Activated naive CD4-positive, alpha-beta T cell (primary cell): ENCODE results near the gene NEU4.
"Not testable (repeated sequence)": the region's sequence is repeated elsewhere in the genome, so short reads cannot be mapped to it uniquely, and the experiment has no call there.

ENCODE experiments used
- DNase-seq, 4 experiments: peaks; one replicate each; lab custom pipeline; 2025; lab: John Stamatoyannopoulos, UW

The NEU4 gene

DNA sequence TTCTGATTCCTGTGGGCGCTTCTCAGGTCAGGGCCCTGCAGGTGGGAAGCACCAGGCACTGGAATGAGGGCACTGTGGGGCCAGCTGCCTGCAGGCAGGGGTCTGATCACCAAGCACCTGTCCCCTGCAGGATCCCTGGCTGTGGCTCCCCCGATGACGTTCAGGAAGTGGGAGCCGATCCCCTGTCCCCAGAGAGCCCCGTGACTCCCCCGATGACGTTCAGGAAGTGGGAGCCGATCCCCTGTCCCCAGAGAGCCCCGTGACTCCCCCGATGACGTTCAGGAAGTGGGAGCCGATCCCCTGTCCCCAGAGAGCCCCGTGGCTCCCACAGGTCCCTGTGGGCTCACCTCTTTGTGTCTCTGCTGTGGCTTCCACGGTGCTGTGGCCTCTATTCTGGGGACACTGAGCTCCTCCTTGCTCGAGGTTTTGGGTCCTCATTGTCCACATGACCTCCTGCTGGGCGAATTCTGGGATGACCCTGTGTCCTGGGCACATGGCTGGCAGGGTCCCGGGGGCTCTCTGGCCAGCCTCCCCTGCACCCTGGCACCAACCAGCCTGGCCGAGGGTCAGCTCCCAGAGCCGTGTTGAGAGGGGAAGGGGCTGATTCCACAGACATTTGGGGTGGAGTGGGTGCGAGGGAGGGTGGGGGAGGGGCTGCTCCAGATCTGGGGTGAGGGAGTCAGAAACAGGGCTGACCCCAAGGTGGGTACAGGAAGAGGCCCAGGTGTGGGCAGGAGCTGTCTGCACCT, 4.8 kb downstream of the NEU4 start:
- DNase-seq: no peak

DNA sequence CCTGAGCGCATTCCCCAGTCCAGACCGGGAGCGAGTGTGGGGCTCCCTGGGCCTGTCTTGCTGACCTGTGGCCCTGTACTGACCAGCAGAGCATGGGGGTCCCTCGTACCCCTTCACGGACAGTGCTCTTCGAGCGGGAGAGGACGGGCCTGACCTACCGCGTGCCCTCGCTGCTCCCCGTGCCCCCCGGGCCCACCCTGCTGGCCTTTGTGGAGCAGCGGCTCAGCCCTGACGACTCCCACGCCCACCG, 5.3 kb downstream of the NEU4 start:
- DNase-seq: no peak

DNA sequence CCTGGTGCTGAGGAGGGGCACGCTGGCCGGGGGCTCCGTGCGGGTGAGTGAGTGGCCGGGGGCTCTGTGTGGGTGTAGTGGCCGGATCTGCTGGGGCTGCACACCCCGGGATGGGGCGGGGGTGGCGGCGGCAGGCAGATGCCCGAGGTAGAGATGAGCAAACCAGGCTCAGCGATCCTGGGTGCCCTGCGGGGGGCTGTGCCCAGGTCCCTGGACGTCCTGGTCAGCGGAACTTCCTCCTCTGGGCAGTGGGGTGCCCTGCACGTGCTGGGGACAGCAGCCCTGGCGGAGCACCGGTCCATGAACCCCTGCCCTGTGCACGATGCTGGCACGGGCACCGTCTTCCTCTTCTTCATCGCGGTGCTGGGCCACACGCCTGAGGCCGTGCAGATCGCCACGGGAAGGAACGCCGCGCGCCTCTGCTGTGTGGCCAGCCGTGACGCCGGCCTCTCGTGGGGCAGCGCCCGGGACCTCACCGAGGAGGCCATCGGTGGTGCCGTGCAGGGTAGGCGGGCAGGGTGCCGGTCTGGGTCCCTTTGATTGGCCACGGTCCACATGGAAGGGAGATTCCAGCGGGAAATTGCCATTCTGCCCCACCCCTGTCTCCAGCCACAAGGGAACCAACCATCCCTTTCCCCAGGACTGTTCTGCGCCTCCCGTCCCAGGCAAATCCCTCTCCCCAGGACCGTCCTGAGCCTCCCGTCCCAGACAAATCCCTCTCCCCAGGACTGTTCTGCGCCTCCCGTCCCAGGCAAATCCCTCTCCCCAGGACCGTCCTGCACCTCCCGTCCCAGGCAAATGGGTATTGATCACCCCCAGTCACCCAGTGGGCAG, 5.9 kb downstream of the NEU4 start:
- DNase-seq: no peak

DNA sequence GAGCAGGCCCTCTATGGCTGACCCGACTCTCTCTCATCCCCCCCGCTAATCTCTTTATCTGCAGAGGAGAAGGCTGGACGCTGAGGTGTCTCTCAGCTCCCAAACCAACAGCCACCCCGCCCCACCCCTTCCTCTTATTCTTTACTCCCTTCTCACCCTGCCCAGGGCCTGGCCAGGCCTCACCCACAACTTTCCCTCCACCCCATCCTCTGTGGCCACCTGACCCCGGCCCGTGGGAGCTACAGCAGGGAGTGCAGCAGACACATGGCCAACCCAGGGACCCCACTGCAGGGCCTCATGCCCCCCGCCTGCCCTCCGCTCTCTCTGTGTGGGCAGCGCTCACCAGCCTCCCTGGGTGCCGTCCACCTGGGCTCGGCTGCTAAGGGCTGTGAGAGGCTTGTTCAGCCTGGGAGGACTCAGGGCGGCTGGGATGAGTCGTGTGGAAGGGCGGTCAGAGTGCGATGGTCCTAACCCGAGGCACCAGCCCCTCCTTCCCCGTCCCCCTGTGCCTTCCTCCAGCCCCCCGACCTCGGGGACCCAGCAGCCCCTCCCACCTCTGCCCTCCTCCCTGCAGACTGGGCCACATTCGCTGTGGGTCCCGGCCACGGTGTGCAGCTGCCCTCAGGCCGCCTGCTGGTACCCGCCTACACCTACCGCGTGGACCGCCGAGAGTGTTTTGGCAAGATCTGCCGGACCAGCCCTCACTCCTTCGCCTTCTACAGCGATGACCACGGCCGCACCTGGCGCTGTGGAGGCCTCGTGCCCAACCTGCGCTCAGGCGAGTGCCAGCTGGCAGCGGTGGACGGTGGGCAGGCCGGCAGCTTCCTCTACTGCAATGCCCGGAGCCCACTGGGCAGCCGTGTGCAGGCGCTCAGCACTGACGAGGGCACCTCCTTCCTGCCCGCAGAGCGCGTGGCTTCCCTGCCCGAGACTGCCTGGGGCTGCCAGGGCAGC, 6.8 kb downstream of the NEU4 start:
- no peak for DNase-seq

DNA sequence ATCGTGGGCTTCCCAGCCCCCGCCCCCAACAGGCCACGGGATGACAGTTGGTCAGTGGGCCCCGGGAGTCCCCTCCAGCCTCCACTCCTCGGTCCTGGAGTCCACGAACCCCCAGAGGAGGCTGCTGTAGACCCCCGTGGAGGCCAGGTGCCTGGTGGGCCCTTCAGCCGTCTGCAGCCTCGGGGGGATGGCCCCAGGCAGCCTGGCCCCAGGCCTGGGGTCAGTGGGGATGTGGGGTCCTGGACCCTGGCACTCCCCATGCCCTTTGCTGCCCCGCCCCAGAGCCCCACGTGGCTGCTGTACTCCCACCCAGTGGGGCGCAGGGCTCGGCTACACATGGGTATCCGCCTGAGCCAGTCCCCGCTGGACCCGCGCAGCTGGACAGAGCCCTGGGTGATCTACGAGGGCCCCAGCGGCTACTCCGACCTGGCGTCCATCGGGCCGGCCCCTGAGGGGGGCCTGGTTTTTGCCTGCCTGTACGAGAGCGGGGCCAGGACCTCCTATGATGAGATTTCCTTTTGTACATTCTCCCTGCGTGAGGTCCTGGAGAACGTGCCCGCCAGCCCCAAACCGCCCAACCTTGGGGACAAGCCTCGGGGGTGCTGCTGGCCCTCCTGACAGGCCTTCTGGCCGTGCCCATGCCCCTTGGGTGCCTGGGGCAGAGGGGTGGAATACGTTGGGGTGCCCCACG, 7.6 kb downstream of the NEU4 start:
- no peak for DNase-seq

DNA sequence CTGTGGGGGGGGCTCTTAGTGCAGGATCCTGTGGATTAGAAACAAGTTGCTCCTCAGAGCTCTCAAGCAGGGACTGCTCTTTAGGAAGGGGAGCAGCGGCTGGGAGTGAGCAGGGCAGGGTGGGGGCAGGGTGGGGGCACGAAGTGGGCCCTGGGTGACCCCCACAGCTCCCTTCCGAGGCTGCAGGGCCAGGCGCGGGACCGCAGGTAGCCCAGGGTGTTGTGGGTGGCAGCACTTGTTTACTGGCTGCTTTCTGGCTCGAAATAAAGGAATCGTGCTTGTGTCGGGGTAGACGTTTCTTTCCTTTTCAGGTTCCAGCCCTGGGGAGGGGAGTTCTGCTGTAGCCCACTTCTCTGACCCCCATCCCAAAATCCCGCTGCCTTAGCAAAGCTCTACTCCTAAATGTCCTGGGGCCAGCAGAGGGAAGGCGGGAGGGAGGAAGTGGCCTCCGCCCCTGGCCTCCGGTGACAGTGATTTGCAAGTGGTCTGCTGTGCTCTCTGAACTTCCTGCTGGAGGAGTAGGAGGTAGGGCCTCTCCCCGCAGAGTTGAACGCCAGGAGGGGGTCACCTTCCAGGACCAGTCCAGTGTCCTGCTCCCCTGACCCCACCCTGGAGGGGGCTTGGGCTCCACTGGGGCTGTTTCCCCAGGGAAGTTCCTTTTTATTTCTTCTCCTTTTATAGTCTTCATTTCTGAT, 8.3 kb downstream of the NEU4 start:
- DNase-seq: no peak

DNA sequence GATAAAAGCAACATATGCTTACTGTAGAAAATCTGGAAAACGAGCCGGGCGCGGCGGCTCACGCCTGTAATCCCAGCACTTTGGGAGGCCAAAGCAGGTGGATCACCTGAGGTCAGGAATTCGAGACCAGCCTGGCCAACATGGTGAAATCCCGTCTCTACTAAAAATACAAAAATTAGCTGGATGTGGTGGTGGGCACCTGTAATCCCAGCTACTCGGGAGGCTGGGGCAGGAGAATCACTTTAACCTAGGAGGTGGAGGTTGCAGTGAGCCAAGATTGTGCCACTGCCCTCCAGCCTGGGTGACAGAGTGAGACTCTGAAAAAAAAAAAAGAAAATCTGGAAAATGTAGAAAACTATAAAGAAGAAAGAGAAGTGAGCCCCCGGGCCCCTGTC, 8.8 kb downstream of the NEU4 start:
- DNase-seq: not testable (repeated sequence)

DNA sequence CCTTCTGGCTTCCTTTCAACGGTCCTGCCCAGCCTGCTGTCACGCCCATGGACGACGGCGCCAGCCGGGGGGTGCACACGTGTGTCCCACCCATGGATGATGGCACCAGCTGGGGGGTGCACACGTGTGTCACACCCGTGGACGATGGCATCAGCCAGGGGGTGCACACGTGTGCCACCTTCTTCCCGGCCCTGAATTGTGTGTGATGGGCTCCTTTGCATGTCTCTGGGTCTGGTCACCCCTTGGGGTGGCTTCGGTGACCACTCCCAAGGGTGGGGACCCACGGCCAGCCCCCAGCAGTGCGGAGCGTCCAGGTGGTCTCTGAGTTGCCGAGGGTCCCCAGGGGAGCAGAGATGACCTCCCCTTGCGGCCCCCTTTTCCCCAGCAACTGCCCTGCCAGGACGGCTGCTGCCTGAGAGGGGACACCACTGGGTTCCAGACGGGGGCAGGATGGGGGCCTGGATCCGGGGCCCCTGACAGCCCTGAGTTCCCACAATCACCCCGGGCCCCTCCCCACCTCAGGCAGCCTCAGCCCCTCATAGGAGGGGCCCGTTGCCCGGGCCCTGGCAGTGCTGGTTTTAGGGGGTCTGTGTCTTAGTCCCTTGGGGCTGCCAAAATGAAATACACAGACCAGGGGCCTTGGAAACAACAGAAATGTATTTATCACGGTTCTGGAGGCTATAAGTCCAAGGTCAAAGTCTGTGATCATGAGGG, 9.4 kb downstream of the NEU4 start:
- no peak for DNase-seq

DNA sequence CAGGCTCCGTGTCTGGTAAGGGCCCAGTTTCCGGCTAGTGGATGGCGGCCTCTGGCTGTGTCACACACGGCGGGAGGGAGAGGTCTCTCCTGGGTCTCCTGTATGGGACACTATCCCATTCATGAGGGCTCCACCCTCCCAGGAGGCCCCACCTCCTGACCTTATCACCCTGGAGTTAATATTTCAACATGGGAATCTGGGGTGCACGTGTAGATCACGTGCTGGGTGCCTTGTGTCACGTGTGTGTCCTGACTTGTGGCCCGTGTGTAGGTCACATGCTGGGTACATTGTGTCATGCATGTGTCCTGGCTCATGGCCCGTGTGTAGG, 9.9 kb downstream of the NEU4 start:
- no peak for DNase-seq

DNA sequence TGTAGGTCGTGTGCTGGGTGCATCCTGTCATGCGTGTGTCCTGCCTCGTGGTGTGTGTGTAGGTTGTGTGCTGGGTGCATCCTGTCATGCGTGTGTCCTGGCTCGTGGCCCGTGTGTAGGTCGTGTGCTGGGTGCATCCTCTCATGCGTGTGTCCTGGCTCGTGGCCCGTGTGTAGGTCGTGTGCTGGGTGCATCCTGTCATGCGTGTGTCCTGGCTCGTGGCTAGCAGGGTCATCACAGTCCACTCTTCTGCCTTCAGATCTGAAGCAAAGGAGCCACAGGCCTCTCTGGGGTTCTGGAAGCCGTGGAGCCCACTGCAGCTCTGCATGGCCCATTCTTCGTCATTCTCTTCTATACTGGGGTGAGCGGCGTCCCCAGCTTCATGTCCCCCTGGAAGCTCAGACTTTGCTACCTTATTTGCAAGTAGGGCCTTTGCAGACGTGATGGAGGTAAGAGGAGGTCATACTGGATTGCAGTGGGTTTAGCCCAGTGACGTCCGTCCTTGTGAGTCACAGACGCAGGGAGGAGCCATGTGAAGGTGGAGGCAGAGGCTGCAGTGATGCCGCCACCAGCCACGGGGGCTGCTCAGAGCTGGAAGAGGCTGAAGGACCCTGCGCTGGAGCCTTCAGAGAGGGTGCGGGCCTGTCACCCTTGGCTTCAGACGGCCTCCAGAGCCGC, 11.1 kb downstream of the NEU4 start:
- DNase-seq: not testable (repeated sequence)

DNA sequence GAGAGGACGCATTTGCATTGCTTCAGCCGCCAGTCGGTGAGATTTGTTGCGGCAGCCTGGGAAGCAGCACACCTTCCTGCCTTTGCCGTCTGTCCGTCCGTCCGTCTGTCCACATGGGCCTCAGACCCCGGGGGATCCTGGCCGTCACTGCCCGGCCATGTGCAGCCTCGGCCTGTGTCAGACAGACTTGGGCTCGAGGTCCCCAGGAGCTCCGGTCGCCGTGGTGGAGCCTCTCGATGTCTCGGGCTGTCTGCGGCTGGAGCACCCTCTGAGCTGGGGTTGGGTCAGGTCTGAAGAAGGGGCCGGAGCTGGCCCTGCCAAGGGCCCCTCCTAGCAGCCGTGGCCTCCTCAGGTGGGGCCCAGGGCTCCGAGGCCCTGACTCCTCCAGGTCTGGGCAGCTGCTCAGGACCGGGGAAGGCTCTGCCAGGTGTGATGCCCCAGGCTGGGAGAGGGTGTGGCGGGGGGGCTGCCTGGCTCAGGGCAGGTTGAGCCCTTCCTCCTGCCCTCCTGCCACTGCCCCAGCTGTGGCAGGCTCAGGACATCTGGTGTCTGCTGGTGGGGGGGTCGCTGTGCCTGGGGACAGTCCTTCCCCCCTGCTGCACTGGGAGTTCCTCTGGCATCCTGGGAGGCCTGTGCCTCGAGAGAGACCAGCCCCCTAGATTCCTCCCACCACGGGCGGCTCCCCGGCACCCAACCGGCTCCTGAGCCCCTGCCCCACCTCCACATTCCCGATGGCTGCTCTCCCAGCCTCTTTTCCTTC, 11.8 kb downstream of the NEU4 start:
- no peak for DNase-seq

DNA sequence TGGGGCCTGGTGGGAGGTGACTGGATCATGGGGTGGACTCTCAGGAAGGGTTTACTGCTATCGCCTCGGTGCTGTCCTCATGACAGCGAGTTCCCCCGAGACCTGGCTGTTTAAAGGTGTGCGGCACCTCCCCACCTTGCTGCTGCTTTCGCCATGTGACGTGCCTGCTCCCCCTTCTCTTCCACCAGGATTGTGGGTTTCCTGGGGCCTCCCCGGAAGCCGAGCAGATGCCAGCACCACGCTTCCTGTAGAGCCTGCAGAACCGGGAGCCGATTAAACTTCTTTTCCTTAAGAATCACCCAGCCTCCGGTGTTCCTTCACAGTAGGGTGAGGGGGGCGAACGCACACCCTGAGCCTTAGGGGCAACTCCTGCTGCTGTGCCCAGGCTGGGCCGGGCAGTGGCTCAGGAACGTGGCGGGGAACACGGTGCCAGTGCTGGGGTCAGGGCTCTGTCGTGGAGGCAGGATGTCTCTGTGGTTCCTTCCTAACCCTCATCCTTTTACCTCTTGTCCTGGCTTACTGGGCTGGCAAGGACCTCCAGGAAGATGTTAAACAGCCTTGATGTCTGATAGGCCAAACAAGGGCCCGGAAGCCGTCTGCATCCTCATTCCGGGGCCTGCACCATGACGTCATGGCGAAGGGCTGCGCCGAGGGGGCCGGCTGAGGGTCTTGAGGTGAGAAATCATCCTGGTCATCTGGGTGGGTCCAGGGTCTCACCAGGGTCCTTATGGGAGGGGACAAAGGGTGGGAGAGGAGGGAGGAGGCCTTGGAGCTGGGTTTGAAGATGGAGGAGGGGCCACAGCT, 12.7 kb downstream of the NEU4 start:
- no peak for DNase-seq

DNA sequence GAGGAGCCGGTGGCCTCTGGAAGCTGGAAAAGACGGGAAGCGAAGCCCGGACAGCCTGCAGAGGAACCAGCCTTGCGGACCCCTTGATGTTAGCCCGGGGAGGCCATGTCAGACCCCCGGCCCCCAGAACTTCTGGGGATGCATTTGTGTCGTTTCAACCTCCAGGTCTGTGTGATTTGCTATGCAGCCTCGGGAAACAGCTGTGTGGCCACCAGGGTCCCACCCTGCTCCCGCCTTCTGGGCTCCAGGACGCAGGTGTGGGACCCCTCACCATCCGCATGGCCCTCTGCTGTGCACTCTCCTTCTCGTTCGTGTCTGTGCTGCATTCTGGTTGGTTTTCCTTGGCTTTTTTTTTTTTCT, 13.3 kb downstream of the NEU4 start:
- DNase-seq: no peak

DNA sequence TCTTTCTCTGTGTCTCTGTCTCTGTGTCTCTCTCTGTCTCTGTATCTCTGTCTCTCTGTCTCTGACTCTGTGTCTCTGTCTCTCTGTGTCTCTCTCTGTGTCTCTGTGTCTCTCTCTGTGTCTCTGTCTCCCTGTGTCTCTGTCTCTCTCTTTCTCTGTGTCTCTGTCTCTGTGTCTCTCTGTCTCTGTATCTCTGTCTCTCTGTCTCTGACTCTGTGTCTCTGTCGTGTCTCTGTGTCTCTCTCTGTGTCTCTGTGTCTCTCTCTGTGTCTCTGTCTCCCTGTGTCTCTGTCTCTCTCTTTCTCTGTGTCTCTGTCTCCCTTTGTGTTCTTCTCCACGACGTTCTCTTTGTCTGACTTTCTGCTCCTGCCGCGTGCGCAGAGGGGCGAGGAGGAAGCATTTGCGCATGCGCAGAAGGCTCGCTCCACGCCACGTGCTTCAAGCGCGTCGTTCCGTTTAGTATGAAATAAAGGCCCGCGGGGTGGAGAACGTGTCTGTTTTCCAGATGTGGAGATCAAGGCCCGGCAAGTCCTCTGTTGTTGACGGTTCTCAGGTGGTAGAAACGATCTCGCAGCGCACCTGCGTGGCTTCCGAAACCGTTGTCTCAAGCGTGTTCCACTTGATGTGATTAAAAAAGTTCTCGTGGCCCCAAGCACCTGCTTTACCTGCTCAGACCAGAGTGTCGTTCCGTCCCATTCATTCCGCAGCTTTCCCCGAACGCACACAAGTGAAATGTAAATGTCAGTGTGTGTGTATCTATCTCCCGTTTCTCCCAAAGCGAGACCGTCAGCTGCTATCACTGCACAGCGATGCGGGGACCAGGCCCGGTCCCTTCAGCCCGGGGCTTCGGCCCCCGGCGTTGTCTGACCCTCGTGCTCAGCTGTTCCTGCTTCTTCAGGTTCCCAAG, 14.8 kb downstream of the NEU4 start:
- not testable (repeated sequence) for DNase-seq

DNA sequence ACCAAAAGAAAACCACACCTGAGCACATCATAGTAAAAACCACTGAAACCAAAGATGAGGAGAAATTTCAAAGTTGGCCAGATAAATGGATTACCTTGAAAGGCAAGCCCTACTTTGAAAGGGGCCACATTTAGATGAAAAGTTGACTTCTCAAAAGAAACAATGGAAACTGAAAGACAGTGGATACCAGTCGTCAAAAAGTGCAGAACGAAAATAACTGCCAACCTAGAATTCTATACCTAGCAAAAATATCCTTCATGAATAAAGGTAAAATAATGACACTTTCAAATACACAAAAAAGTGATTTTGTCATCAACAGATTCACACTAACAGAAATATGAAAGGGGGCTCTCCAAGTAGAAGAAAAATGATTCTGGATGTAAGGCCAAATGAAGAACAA, 18.4 kb downstream of the NEU4 start:
- no peak for DNase-seq

DNA sequence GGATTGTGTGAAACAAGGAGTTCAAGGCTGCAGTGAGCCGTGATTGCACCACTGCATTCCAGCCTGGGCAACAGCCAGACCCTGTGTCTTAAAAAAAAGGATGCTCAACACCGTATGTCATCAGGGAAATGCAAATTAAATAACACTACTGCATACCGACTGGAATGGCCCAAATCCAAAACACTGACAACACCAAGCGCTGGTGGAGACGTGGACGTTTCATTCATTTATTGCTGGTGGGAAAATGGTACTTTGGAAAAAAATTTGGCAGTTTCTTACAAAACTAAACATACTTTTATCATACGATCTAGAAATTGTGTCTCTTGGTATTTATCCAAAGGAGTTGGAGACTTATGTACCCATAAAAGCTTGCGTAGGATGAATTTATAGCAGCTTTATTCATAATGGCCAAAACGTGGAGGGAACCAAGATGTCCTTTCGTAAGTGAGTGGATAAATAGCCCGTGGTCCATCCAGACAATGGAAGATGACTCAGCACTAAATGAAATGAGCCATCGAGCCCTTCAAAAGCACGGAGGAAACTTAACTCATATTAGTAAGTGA, 24.2 kb downstream of the NEU4 start:
- DNase-seq: no peak

DNA sequence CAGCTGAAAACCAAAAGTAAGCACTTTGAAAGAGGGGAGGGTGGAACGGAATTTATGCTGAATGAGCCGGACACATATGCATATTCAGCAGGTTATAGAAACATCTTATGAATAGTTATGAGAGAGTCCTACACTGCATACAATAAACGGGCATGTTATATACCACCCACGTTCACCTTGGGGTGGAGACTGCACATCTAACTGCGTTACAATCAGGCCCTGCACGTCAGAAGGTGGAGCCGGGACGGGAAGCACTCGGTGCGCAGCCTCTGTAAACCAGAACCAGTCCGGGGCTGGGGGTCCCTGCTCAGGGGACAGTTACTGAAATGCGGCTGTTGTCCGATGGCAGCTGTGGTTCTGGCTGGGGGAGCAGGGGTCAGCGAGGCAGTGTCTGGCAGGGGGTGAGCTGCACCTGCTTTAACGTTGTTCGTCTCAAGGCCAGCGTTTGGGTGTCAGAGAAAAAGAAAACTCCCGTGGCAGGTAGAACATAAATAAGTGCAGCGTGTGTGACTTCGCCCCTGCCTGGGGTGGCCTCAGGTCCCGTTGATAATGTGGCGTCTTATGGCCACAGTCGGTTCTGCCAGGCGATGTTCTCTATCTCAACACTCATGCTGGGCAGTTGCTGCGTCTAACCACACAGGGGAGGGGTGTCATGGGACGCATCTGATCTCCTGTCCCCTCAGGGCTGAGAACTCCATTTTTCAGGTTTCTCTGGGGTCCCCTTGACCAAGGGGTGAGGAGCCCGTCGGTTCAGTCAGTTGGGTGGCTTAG, 24.9 kb downstream of the NEU4 start:
- DNase-seq: not testable (repeated sequence)
